Activated B cell treated with CpG ODN at 0.5 μM for 24 hours (primary cell): ENCODE results near the gene NPB. TPM values are rescaled to one million over a fixed set of nuclear protein-coding genes. Genes with fewer than 3 reads are reported as not detected.

ENCODE experiments used
- ATAC-seq: fragments of 200-7000 bp; cut with Tn5 transposase; one replicate; pipeline ENCODE4 v1.10.0; 2021; ENCODE audit warnings: low read depth, mild to moderate bottlenecking, moderate library complexity
- CTCF ChIA-PET: fragments of 350-600 bp; sonication (Branson Sonifier 250); formaldehyde crosslinking; loops from one replicate; lab custom pipeline; 2021; ENCODE audit warnings: antibody characterized with exemption; lab: Charles Lee
- POLR2A ChIA-PET: fragments of 350-600 bp; sonication (Branson Sonifier 250); formaldehyde crosslinking; loops from one replicate; lab custom pipeline; 2021; ENCODE audit warnings: antibody characterized with exemption; lab: Charles Lee
- DNase-seq: peaks from one replicate; pipeline ENCODE4 v3.0.0; 2022
- H3K27ac Mint-ChIP-seq: one replicate; pipeline ENCODE4 v1.8.0; 2020; ENCODE audit warnings: mixed read lengths
- H3K27me3 Mint-ChIP-seq: one replicate; pipeline ENCODE4 v1.8.0; 2021; ENCODE audit warnings: mixed read lengths
- H3K36me3 Mint-ChIP-seq: one replicate; pipeline ENCODE4 v1.8.0; 2021; ENCODE audit warnings: low read depth, mixed read lengths
- H3K4me1 Mint-ChIP-seq: one replicate; pipeline ENCODE4 v1.8.0; 2021; ENCODE audit warnings: mixed read lengths
- H3K4me3 Mint-ChIP-seq: one replicate; pipeline ENCODE4 v1.8.0; 2020; ENCODE audit warnings: mild to moderate bottlenecking, mixed read lengths
- H3K9me3 Mint-ChIP-seq: one replicate; pipeline ENCODE4 v1.8.0; 2020; ENCODE audit warnings: mixed read lengths
- CTCF ChIP-seq: fragments of 200-600 bp; IDR thresholded peaks from one replicate; pipeline ENCODE4 v1.8.0; 2022; ENCODE audit warnings: antibody characterized with exemption, mild to moderate bottlenecking
- intact Hi-C: fragments of 100-400 bp; cut with micrococcal nuclease; formaldehyde crosslinking; loops from one replicate; pipeline ENCODE4 v1.15.1; 2024
- total RNA-seq: library from RNA; stranded (reverse); gene quantifications from 2 replicates; pipeline ENCODE4 v1.2.3, GENCODE V29; 2022

Gene NPB
- total RNA-seq, 1 donor from 2014 or later = 0.24 TPM

- no peak for TF ChIP-seq CTCF
- ATAC-seq (no peak), DNase-seq (no peak)
- ChIA-PET CTCF (no interaction called here), POLR2A (interaction anchor here (0.5 to 3.9 kb wide), 2 partner anchors 14 to 37 kb away, joined by 3 to 16 read pairs; partner anchors contain the start of gene ARHGDIA)
- H3K27me3 Mint-ChIP-seq = no peaks in the 10 kb centered on the region
- intact Hi-C loops = no loop called here
- peaks cover 8% of the 10 kb centered on the region for H3K4me1 Mint-ChIP-seq
- H3K9me3 Mint-ChIP-seq = no peaks in the 10 kb centered on the region
- no peak overlapping the region for H3K27ac Mint-ChIP-seq
- peaks cover 73% of the 10 kb centered on the region for H3K36me3 Mint-ChIP-seq
- no peak overlapping the region for H3K4me3 Mint-ChIP-seq
These were observed 17.5 kb upstream of the NPB start for GRCh38 chr17:81884520-81884919.

GRCh38 chr17:81884968-81885367 is 17.1 kb upstream of the NPB start:
- POLR2A ChIA-PET = interaction anchor here (3.9 kb wide), 1 partner anchor 14 kb away, joined by 16 read pairs; the partner anchor contains the start of gene ARHGDIA
- ATAC-seq = no peak
- no peak overlapping the region for H3K4me3 Mint-ChIP-seq

GRCh38 chr17:81885454-81885853 is 16.6 kb upstream of the NPB start:
- CTCF ChIA-PET = no interaction called here
- peaks cover 73% of the 10 kb centered on the region for H3K36me3 Mint-ChIP-seq
- H3K27ac Mint-ChIP-seq = no peak overlapping the region
- TF ChIP-seq CTCF = no peak
- no peaks in the 10 kb centered on the region for H3K27me3 Mint-ChIP-seq
- ATAC-seq (no peak), DNase-seq (no peak)
- H3K9me3 Mint-ChIP-seq = no peaks in the 10 kb centered on the region
- intact Hi-C loops = no loop called here
- no peak overlapping the region for H3K4me3 Mint-ChIP-seq
- POLR2A ChIA-PET = interaction anchor here (3.9 kb wide), 1 partner anchor 15 kb away, joined by 16 read pairs; the partner anchor contains the start of gene ARHGDIA
- peaks cover 14% of the 10 kb centered on the region for H3K4me1 Mint-ChIP-seq

More at GRCh38 chr17:81884968-81885367, 17.1 kb upstream of the NPB start:
- no peak for TF ChIP-seq CTCF
- Mint-ChIP-seq H3K27ac (no peak overlapping the region), H3K4me1 (peaks cover 9% of the 10 kb centered on the region), H3K36me3 (peaks cover 73% of the 10 kb centered on the region), H3K27me3 (no peaks in the 10 kb centered on the region), H3K9me3 (no peaks in the 10 kb centered on the region)
- CTCF ChIA-PET = no interaction called here
- no peak for DNase-seq
- intact Hi-C loops = no loop called here

- no peak overlapping the region for H3K27ac Mint-ChIP-seq
- POLR2A ChIA-PET = interaction anchor here (3.9 kb wide), 1 partner anchor 15 kb away, joined by 16 read pairs; the partner anchor contains the start of gene ARHGDIA
- ATAC-seq (no peak), DNase-seq (no peak)
- no peaks in the 10 kb centered on the region for H3K9me3 Mint-ChIP-seq
- CTCF ChIA-PET = no interaction called here
- peaks cover 18% of the 10 kb centered on the region for H3K4me1 Mint-ChIP-seq
- intact Hi-C loops = no loop called here
- peaks cover 71% of the 10 kb centered on the region for H3K36me3 Mint-ChIP-seq
- H3K4me3 Mint-ChIP-seq = no peak overlapping the region
- no peak for TF ChIP-seq CTCF
- no peaks in the 10 kb centered on the region for H3K27me3 Mint-ChIP-seq
These were observed 16.0 kb upstream of the NPB start for GRCh38 chr17:81885869-81886548.

- ChIA-PET POLR2A (interaction anchor here (0.7 to 2.5 kb wide), 2 partner anchors 19 to 575 kb away, joined by 3 to 9 read pairs; no protein-coding TSS in a partner anchor), CTCF (no interaction called here)
- H3K4me1 Mint-ChIP-seq = peaks cover 27% of the 10 kb centered on the region
- no peaks in the 10 kb centered on the region for H3K27me3 Mint-ChIP-seq
- H3K27ac Mint-ChIP-seq = no peak overlapping the region
- no peak overlapping the region for H3K4me3 Mint-ChIP-seq
- TF ChIP-seq CTCF = no peak
- DNase-seq = no peak
- peaks cover 64% of the 10 kb centered on the region for H3K36me3 Mint-ChIP-seq
- intact Hi-C loops = no loop called here
- H3K9me3 Mint-ChIP-seq = no peaks in the 10 kb centered on the region
- ATAC-seq = no peak
These were observed 13.7 kb upstream of the NPB start for GRCh38 chr17:81888105-81888987.
